AG04450 (cell line): ENCODE measurements around the gene PPP2R2C. TPM values are rescaled to one million over a fixed set of nuclear protein-coding genes. Genes with fewer than 3 reads are reported as not detected.

Experiments
- CTCF ChIA-PET: fragments of 300-600, 350-600 bp; formaldehyde crosslinking; extraction: SDS; loops from one replicate; lab custom pipeline; 2022; ENCODE audit warnings: antibody characterized with exemption, inconsistent platforms; lab: Charles Lee
- POLR2A ChIA-PET: fragments of 350-600 bp; formaldehyde crosslinking; extraction: SDS; loops from one replicate; lab custom pipeline; 2021; ENCODE audit warnings: antibody characterized with exemption, inconsistent platforms; lab: Yijun Ruan, JAX
- DNase-seq: peaks from one replicate; pipeline ENCODE4 v3.0.0-alpha.2; 2011; ENCODE audit warnings: low read depth, low spot score
- H3K27ac ChIP-seq: one replicate; pipeline ENCODE4 v1.5.1; 2012; ENCODE audit warnings: low read depth, low read length, control low read depth
- H3K27me3 ChIP-seq: one replicate; pipeline ENCODE4 v1.6.0; 2012; ENCODE audit warnings: low read length; ENCODE audit not compliant: control insufficient read depth, insufficient read depth
- H3K4me3 ChIP-seq: 2 replicates; pipeline ENCODE4 v1.5.1; 2011; ENCODE audit warnings: mild to moderate bottlenecking, low read depth, low read length, control low read depth
- H3K9me3 ChIP-seq: 2 replicates; pipeline ENCODE4 v1.5.1; 2012; ENCODE audit warnings: low read length; ENCODE audit not compliant: control insufficient read depth, insufficient read depth
- polyA plus RNA-seq: library from polyadenylated mRNA; depleted of rRNA; stranded (reverse); fragments of >200 nt; gene quantifications from 2 replicates; pipeline ENCODE4 v1.2.3, GENCODE V29; 2011
- TF ChIP-seq, protein P1 (sequence below): IDR thresholded peaks from 2 replicates; pipeline ENCODE4 v1.5.1; 2011; ENCODE audit warnings: low read depth, low read length, control low read depth, inconsistent platforms

The PPP2R2C gene
- polyA plus RNA-seq, 1 experiment = 0.07 TPM

DNA sequence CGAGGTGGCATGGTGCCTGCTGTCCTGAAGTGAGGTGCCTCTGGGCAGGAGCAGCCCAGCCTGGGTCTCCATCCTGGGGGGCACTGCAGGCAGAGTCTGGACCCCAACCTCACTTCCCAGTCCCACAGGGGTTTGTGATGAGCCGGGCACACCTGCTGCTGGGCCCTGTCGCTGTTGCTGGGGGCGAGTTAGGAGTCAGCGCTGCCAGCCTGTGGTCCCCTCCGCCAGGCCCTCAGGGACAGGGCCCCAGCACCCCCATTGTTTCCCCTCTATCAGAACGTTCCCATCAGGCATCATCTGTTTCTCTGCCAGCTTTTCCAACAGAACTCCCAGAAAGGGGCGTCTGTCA is 179.3 kb downstream of the PPP2R2C start:
- DNase-seq = no peak
- H3K4me3 ChIP-seq = no peak overlapping the region
- ChIA-PET CTCF (no interaction called here), POLR2A (no interaction called here)
- no peak overlapping the region for H3K27ac ChIP-seq
- TF ChIP-seq, protein P1, sequence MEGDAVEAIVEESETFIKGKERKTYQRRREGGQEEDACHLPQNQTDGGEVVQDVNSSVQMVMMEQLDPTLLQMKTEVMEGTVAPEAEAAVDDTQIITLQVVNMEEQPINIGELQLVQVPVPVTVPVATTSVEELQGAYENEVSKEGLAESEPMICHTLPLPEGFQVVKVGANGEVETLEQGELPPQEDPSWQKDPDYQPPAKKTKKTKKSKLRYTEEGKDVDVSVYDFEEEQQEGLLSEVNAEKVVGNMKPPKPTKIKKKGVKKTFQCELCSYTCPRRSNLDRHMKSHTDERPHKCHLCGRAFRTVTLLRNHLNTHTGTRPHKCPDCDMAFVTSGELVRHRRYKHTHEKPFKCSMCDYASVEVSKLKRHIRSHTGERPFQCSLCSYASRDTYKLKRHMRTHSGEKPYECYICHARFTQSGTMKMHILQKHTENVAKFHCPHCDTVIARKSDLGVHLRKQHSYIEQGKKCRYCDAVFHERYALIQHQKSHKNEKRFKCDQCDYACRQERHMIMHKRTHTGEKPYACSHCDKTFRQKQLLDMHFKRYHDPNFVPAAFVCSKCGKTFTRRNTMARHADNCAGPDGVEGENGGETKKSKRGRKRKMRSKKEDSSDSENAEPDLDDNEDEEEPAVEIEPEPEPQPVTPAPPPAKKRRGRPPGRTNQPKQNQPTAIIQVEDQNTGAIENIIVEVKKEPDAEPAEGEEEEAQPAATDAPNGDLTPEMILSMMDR = no peak
- H3K9me3 ChIP-seq = no peaks in the 10 kb centered on the region; the same call in 1 of the 2 replicates
- no peaks in the 10 kb centered on the region for H3K27me3 ChIP-seq

DNA sequence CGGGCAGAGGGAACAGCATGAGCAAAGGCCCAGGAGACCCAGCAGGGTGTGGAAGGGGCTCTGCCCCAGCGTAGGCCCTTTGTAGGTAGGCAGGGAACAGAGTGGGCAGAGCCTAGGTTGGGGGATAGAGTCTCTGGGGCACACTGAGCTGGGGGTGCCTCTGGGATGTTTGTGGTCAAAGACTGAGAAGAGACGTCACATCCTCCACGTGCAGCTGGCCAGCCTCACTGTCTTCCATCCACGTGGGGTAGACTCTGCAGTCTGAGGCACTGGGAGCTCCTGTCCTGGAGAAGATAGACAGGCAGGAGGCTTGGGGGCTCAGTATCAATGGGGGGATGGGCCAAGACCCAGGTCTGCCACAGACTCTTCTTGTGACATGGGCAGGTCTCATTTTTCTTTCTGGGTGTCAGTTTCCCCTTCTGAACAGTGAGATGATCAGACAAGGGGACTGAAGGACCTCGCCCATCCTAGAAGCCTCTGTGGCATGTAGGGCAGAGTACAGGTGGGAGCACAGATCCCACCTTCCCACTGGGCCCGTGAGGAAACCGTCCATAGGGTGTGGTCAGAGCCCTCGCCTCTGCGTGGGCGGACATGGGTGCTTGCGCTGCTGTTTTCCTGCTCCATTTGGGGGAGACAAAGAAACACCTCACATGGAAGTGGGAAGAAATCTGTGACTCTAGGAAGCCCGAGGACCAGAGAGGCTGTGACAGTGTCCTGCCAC is 179.9 kb downstream of the PPP2R2C start:
- CTCF ChIA-PET = no interaction called here
- no peak overlapping the region for H3K4me3 ChIP-seq
- DNase-seq = no peak
- TF ChIP-seq, protein P1 = no peak
- no peaks in the 10 kb centered on the region for H3K27me3 ChIP-seq
- no peak overlapping the region for H3K27ac ChIP-seq
- POLR2A ChIA-PET = no interaction called here
- no peaks in the 10 kb centered on the region; the same call in 1 of the 2 replicates for H3K9me3 ChIP-seq

DNA sequence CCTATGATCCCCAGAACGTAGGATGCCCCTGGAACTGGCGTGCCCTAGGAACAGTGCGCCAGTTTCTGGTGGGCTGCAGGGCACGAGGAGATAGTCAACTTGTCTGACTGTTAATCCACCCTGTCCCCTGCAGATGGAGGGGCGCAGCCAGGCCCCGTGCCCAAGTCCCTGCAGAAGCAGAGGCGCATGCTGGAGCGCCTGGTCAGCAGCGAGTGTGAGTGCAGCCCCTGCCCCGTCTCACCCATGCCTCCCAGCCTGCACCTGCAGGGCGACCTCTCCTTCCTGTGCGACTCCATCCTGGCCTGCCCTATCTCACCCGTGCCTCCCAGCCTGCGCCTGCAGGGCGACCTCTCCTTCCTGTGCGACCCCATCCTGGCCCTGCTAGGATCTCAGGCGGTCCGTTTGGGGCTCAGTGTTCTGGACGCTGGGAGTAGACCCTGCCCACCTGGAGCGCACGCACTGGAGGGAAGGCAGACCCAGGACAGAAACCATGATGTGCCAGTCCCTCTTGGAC is 180.6 kb downstream of the PPP2R2C start:
- ChIA-PET CTCF (no interaction called here), POLR2A (no interaction called here)
- H3K4me3 ChIP-seq = no peak overlapping the region
- no peak for DNase-seq
- TF ChIP-seq, protein P1 = no peak
- H3K27ac ChIP-seq = no peak overlapping the region
- no peaks in the 10 kb centered on the region; the same call in 1 of the 2 replicates for H3K9me3 ChIP-seq
- H3K27me3 ChIP-seq = no peaks in the 10 kb centered on the region

DNA sequence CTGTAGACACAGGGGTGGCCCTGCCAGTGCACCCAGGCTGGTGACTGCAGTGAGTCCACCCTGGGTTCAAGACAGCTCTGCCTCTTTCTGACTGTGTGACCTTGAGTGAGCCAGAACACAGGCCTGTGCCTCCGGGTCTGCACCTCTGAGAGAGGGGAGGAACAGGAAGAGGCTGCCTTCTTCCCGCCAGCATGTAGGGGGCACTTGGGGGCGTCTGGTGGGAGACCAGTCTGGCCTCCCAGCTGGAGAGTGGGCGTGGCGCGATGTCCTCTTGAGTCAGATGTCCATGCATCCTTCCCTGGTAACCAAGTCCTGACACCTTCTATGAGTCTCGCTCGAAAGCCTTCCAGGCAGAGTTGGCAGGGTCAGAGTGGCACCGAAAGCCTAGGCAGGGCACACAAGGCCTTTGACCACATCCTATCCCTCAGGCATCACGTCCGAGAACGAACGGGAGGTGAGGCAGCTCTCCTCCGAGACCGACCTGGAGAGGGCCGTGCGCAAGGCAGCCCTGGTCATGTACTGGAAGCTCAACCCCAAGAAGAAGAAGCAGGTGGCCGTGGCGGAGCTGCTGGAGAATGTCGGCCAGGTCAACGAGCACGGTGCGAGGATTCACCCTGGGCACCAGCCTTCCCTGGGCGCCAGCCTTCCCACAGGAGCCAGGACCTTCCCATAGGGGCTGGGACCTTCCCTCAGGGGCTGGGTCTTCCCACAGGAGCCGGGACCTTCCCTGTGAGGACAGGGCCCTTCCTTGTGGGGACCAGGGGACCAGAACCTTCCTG is 181.5 kb downstream of the PPP2R2C start:
- no peak overlapping the region for H3K27ac ChIP-seq
- ChIA-PET POLR2A (no interaction called here), CTCF (no interaction called here)
- H3K4me3 ChIP-seq = no peak overlapping the region
- no peak for DNase-seq
- H3K27me3 ChIP-seq = no peaks in the 10 kb centered on the region
- TF ChIP-seq, protein P1 = no peak
- H3K9me3 ChIP-seq = no peaks in the 10 kb centered on the region; the same call in 1 of the 2 replicates

DNA sequence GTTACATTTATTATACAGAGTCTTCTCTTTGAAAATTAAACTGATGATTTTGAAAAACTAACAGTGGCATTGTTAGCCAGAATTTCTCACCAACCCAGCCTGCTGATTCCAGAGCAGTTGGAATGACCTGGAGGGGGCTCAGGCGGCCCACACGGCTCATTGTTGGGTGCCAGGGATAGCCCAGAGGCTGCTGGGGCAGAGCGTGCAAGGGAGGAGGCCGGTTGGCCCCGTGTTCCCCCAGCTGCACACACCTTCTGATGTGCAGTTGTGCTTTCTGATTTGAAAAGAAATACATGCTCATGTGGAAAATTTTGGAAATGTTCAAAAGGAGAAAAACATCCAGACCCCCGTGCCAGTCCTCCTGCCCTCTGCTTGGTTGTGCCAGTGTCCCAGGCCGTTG is 182.2 kb downstream of the PPP2R2C start:
- no peak for DNase-seq
- CTCF ChIA-PET = no interaction called here

More for the DNA sequence above, 182.2 kb downstream of the PPP2R2C start:
- H3K4me3 ChIP-seq = no peak overlapping the region
- H3K27me3 ChIP-seq = no peaks in the 10 kb centered on the region
- POLR2A ChIA-PET = no interaction called here
- no peaks in the 10 kb centered on the region; the same call in 1 of the 2 replicates for H3K9me3 ChIP-seq
- TF ChIP-seq, protein P1 = no peak
- no peak overlapping the region for H3K27ac ChIP-seq
